SK-N-SH treated with all-trans-retinoic acid at 6 μM for 48 hours (cell line): Measurements from ENCODE around the gene PKNOX2.

Experiments
- ATAC-seq: fragments of 200-7000 bp; cut with Tn5 transposase; 3 replicates; pipeline ENCODE4 v1.9.1; 2020; ENCODE audit warnings: mild to moderate bottlenecking, moderate library complexity
- ARNTL ChIP-seq: fragments of 450-650 bp; formaldehyde crosslinking; IDR thresholded peaks from 2 replicates; pipeline ENCODE4 v1.5.0; 2020; ENCODE audit warnings: low read depth, mild to moderate bottlenecking, moderate library complexity, borderline replicate concordance
- BACH2 ChIP-seq: fragments of 250-450 bp; sonication (Bioruptor Pico); IDR thresholded peaks from 2 replicates; pipeline ENCODE4 v1.9.0; 2021; ENCODE audit warnings: mild to moderate bottlenecking, borderline replicate concordance
- CSDC2 ChIP-seq: fragments of 250-450 bp; sonication (Bioruptor Pico); IDR thresholded peaks from 2 replicates; pipeline ENCODE4 v1.5.0; 2020; ENCODE audit warnings: mild to moderate bottlenecking, moderate library complexity
- CSRNP3 ChIP-seq: fragments of 250-450 bp; sonication (Bioruptor Pico); IDR thresholded peaks from 2 replicates; pipeline ENCODE4 v1.5.1; 2021; ENCODE audit warnings: mild to moderate bottlenecking, moderate library complexity
- ESRRG ChIP-seq: fragments of 250-450 bp; sonication (Bioruptor Pico); IDR thresholded peaks from 2 replicates; pipeline ENCODE4 v1.6.1; 2021; ENCODE audit warnings: mild to moderate bottlenecking
- ISL1 ChIP-seq: fragments of 250-450 bp; sonication (Bioruptor Pico); IDR thresholded peaks from 2 replicates; pipeline ENCODE4 v2.1.2; 2022; ENCODE audit warnings: mild to moderate bottlenecking, moderate library complexity
- OSR1 ChIP-seq: fragments of 250-450 bp; sonication (Bioruptor Pico); IDR thresholded peaks from 2 replicates; pipeline ENCODE4 v1.8.0; 2022; ENCODE audit warnings: moderate library complexity, mild to moderate bottlenecking, inconsistent platforms
- PATZ1 ChIP-seq: fragments of 250-450 bp; sonication (Bioruptor Pico); IDR thresholded peaks from 2 replicates; pipeline ENCODE4 v1.8.0; 2020; ENCODE audit warnings: mild to moderate bottlenecking, moderate library complexity, borderline replicate concordance
- POU6F1 ChIP-seq: fragments of 250-450 bp; sonication (Bioruptor Pico); IDR thresholded peaks from 2 replicates; pipeline ENCODE4 v1.8.0; 2021; ENCODE audit warnings: low read depth, mild to moderate bottlenecking, moderate library complexity, borderline replicate concordance
- PPARA ChIP-seq: fragments of 250-450 bp; sonication (Bioruptor Pico); IDR thresholded peaks from 2 replicates; pipeline ENCODE4 v1.5.0; 2020; ENCODE audit warnings: mild to moderate bottlenecking, borderline replicate concordance
- RARB ChIP-seq: fragments of 250-450 bp; sonication (Bioruptor Pico); IDR thresholded peaks from 2 replicates; pipeline ENCODE4 v1.8.0; 2021; ENCODE audit warnings: mild to moderate bottlenecking, moderate library complexity
- SNAI2 ChIP-seq: fragments of 250-450 bp; sonication (Bioruptor Pico); IDR thresholded peaks from 2 replicates; pipeline ENCODE4 v1.5.0; 2020; ENCODE audit warnings: mild to moderate bottlenecking, moderate library complexity
- TCF4 ChIP-seq: fragments of 250-450 bp; sonication (Bioruptor Pico); IDR thresholded peaks from 2 replicates; pipeline ENCODE4 v1.8.0; 2021; ENCODE audit warnings: mild to moderate bottlenecking, moderate library complexity, borderline replicate concordance
- TOX ChIP-seq: fragments of 250-450 bp; sonication (Bioruptor Pico); IDR thresholded peaks from 2 replicates; pipeline ENCODE4 v1.8.0; 2021; ENCODE audit warnings: mild to moderate bottlenecking, moderate library complexity, borderline replicate concordance
- ZC3H10 ChIP-seq: fragments of 250-450 bp; sonication (Bioruptor Pico); IDR thresholded peaks from 2 replicates; pipeline ENCODE4 v1.5.1; 2021; ENCODE audit warnings: mild to moderate bottlenecking, moderate library complexity
- ZFP30 ChIP-seq: fragments of 450-650 bp; formaldehyde crosslinking; IDR thresholded peaks from 2 replicates; pipeline ENCODE4 v1.5.0; 2022; ENCODE audit warnings: mild to moderate bottlenecking, moderate library complexity
- ZNF565 ChIP-seq: fragments of 450-650 bp; formaldehyde crosslinking; conservative IDR thresholded peaks from 2 replicates; pipeline ENCODE4 v1.5.0; 2020; ENCODE audit warnings: low read depth, mild to moderate bottlenecking, moderate library complexity
- ZNF70 ChIP-seq: fragments of 450-650 bp; formaldehyde crosslinking; IDR thresholded peaks from 2 replicates; pipeline ENCODE4 v1.5.0; 2020; ENCODE audit warnings: mild to moderate bottlenecking, moderate library complexity
- ZNF8 ChIP-seq: fragments of 450-650 bp; formaldehyde crosslinking; IDR thresholded peaks from 2 replicates; pipeline ENCODE4 v1.5.0; 2020; ENCODE audit warnings: mild to moderate bottlenecking, moderate library complexity
- TF ChIP-seq, protein P1 (sequence below): fragments of 250-450 bp; sonication (Bioruptor Pico); IDR thresholded peaks from 2 replicates; pipeline ENCODE4 v1.5.1; 2020; ENCODE audit warnings: low read depth, mild to moderate bottlenecking, moderate library complexity
- TF ChIP-seq, protein P2 (sequence below): fragments of 250-450 bp; sonication (Bioruptor Pico); IDR thresholded peaks from 2 replicates; pipeline ENCODE4 v1.5.0; 2020; ENCODE audit warnings: mild to moderate bottlenecking, moderate library complexity

PKNOX2 gene

DNA sequence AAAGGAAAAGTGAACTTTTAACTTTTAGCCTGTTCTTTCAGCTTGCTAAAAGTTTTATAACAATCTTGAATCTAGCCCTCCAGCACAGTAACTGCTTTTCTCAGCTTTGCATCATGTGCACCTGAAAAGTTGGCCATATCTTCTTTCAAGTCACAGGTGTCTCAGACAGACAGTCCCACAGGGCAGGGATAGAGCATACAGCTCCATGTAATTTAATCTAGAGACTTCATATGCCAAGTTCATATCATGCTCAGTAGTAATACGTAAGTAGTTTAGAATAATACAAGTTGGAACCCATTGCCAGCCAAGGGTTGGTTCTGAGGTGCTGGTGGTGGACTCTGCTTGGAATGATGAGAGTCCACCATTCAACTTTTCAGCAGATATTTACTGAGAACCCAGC is 68.6 kb downstream of the PKNOX2 start:
- ATAC-seq, result no peak

GRCh38 chr11:125233736-125234275 is 69.3 kb downstream of the PKNOX2 start:
- no peak for ATAC-seq
- TF ChIP-seq ARNTL (CRISPR knock-in tag) (no peak), ZFP30 (CRISPR knock-in tag) (no peak), ZNF8 (CRISPR knock-in tag) (no peak), SNAI2 (CRISPR knock-in tag) (no peak), TCF4 (CRISPR knock-in tag) (no peak), PPARA (CRISPR knock-in tag) (no peak), TOX (CRISPR knock-in tag) (no peak), ISL1 (CRISPR knock-in tag) (no peak), ZNF70 (CRISPR knock-in tag) (no peak), RARB (no peak), CSRNP3 (CRISPR knock-in tag) (no peak)
- TF ChIP-seq, protein P1, sequence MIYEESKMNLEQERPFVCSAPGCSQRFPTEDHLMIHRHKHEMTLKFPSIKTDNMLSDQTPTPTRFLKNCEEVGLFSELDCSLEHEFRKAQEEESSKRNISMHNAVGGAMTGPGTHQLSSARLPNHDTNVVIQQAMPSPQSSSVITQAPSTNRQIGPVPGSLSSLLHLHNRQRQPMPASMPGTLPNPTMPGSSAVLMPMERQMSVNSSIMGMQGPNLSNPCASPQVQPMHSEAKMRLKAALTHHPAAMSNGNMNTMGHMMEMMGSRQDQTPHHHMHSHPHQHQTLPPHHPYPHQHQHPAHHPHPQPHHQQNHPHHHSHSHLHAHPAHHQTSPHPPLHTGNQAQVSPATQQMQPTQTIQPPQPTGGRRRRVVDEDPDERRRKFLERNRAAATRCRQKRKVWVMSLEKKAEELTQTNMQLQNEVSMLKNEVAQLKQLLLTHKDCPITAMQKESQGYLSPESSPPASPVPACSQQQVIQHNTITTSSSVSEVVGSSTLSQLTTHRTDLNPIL (CRISPR knock-in tag), result no peak
- TF ChIP-seq, protein P2, sequence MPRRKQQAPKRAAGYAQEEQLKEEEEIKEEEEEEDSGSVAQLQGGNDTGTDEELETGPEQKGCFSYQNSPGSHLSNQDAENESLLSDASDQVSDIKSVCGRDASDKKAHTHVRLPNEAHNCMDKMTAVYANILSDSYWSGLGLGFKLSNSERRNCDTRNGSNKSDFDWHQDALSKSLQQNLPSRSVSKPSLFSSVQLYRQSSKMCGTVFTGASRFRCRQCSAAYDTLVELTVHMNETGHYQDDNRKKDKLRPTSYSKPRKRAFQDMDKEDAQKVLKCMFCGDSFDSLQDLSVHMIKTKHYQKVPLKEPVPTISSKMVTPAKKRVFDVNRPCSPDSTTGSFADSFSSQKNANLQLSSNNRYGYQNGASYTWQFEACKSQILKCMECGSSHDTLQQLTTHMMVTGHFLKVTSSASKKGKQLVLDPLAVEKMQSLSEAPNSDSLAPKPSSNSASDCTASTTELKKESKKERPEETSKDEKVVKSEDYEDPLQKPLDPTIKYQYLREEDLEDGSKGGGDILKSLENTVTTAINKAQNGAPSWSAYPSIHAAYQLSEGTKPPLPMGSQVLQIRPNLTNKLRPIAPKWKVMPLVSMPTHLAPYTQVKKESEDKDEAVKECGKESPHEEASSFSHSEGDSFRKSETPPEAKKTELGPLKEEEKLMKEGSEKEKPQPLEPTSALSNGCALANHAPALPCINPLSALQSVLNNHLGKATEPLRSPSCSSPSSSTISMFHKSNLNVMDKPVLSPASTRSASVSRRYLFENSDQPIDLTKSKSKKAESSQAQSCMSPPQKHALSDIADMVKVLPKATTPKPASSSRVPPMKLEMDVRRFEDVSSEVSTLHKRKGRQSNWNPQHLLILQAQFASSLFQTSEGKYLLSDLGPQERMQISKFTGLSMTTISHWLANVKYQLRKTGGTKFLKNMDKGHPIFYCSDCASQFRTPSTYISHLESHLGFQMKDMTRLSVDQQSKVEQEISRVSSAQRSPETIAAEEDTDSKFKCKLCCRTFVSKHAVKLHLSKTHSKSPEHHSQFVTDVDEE (CRISPR knock-in tag), result no peak

More for the DNA sequence above, 68.6 kb downstream of the PKNOX2 start:
- TF ChIP-seq ZNF565 (CRISPR knock-in tag) (no peak), ZNF8 (CRISPR knock-in tag) (no peak), CSDC2 (CRISPR knock-in tag) (no peak), ZC3H10 (no peak), ZFP30 (CRISPR knock-in tag) (no peak), PATZ1 (no peak), SNAI2 (CRISPR knock-in tag) (no peak), BACH2 (CRISPR knock-in tag) (no peak)

DNA sequence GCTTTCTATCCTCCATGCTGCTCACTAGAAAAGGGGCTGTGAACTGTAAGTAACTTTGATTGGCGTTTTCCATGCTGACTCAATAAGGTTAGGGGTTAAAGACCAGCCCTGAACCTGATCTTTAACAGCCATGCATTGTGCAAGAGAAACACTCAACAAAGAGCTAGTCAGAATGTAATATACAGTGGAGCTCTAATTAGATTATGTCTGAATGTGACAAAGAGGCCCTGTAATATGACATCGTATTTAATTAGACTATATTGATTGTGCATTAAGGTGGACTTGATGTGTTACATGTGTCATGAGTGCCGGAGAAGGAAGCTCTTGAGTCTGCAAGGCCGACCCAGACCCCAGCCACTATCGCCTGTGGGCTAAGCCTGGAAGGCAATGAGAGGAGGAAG is 70.5 kb downstream of the PKNOX2 start:
- no peak for ATAC-seq
- TF ChIP-seq, protein P1 (CRISPR knock-in tag), result no peak
- TF ChIP-seq ZFP30 (CRISPR knock-in tag) (no peak), ZNF70 (CRISPR knock-in tag) (no peak), ZNF8 (CRISPR knock-in tag) (no peak), POU6F1 (CRISPR knock-in tag) (no peak), RARB (no peak), BACH2 (CRISPR knock-in tag) (no peak), OSR1 (CRISPR knock-in tag) (no peak), CSRNP3 (CRISPR knock-in tag) (no peak), ARNTL (CRISPR knock-in tag) (no peak), TOX (CRISPR knock-in tag) (no peak), ESRRG (CRISPR knock-in tag) (no peak), CSDC2 (CRISPR knock-in tag) (no peak), ZC3H10 (no peak)
